Measurements from ENCODE around the gene IPO8. TPM values are rescaled to one million over a fixed set of nuclear protein-coding genes. Genes with fewer than 3 reads are reported as not detected.
A peak's percentile ranks its signal among the peaks of the same experiment; 100 is the strongest.

Gene IPO8
- total RNA-seq: 10 to 100 TPM; 30.4 to 59.2 (median 44.4) TPM
- 10 to 100 TPM; 14.8 to 16.0 TPM for polyA plus RNA-seq
- total RNA-seq: 36.2 reads per million, percentile 64 among the genes with 10 or more reads in this experiment

- ChIA-PET POLR2A (interaction anchor here (0.6 to 1.4 kb wide), 6 partner anchors 11 to 1315 kb away, joined by 3 to 10 read pairs (median 4); partner anchors contain the start of genes CAPRIN2, ERGIC2 and SINHCAF), CTCF (interaction anchor here (0.6 to 2.0 kb wide), 5 partner anchors 9 to 84 kb away, joined by 3 to 8 read pairs (median 4); no protein-coding TSS in a partner anchor)
- ATAC-seq (peak; percentile 97), DNase-seq (peak; percentile 61 to 83 (median 76))
- H3K4me1 Mint-ChIP-seq: peaks cover 27 to 52% (median 45%) of the 10 kb centered on the region in 7 donors
- peaks cover 22 to 28% of the 10 kb centered on the region in 2 donors for H3K4me1 ChIP-seq (ENCODE audit: control insufficient read depth in 2 of 2, insufficient read depth in 2 of 2, low read length in 2 of 2)
- peak within 1 kb of the TSS; percentile 78 for H3K27ac ChIP-seq (ENCODE audit: low read depth, low read length)
- H3K9me3 Mint-ChIP-seq: no peaks in the 10 kb centered on the region
- H3K36me3 Mint-ChIP-seq: peaks cover 0 to 4% (median 0%) of the 10 kb centered on the region in 5 donors
- H3K27ac Mint-ChIP-seq: peak within 1 kb of the TSS; percentile 91 to 98 (median 94)
- H3K9me3 ChIP-seq (ENCODE audit: control insufficient read depth in 2 of 3, low read length in 3 of 3): no peaks in the 10 kb centered on the region
- H3K27me3 Mint-ChIP-seq: peaks cover 0 to 6% (median 4%) of the 10 kb centered on the region in 5 donors
- peak within 1 kb of the TSS; percentile 94 for H3K4me3 ChIP-seq (ENCODE audit: low read length)
- intact Hi-C loops (cut with micrococcal nuclease): loop anchor here (1.0 to 5.0 kb wide), 8 partner anchors 60 to 1982 kb away; partner anchors contain the start of genes ERGIC2 (in 2 of the 2), DDX11 (in 1 of the 2) and DNM1L (in 1 of the 2)
- peaks cover 0 to 9% (median 0%) of the 10 kb centered on the region in 3 experiments for H3K36me3 ChIP-seq (ENCODE audit: control insufficient read depth in 2 of 3, insufficient read depth in 3 of 3, low read length in 3 of 3)
- peak within 1 kb of the TSS; percentile 93 to 100 (median 96) for H3K4me3 Mint-ChIP-seq
- no peaks in the 10 kb centered on the region for H3K27me3 ChIP-seq (ENCODE audit: control insufficient read depth in 2 of 2, insufficient read depth in 2 of 2, low read length in 2 of 2)
Measured at GRCh38 chr12:30695199-30696102, at the start of gene IPO8. IPO8 (minus strand) TSS chr12:30695869; CDS start chr12:30695647, 222 bp downstream.

- Mint-ChIP-seq H3K27me3 (no peaks in the 10 kb centered on the region), H3K27ac (no peak overlapping the region), H3K36me3 (peaks cover 5 to 37% (median 28%) of the 10 kb centered on the region in 5 donors), H3K4me1 (peaks cover 4 to 28% (median 13%) of the 10 kb centered on the region in 7 donors), H3K4me3 (no peak overlapping the region), H3K9me3 (no peaks in the 10 kb centered on the region)
- ChIA-PET CTCF (interaction anchor here (1.0 kb wide), 1 partner anchor 11 kb away, joined by 4 read pairs; the partner anchor contains the start of gene CAPRIN2), POLR2A (interaction anchor here (1.0 to 1.4 kb wide), 2 partner anchors 10 to 11 kb away, joined by 3 read pairs; no protein-coding TSS in a partner anchor)
- no peaks in the 10 kb centered on the region for H3K9me3 ChIP-seq (ENCODE audit: control insufficient read depth in 2 of 3, low read length in 3 of 3)
- no peak for ATAC-seq
- no peak overlapping the region for H3K4me3 ChIP-seq (ENCODE audit: low read length)
- H3K4me1 ChIP-seq (ENCODE audit: control insufficient read depth in 2 of 2, insufficient read depth in 2 of 2, low read length in 2 of 2): no peaks in the 10 kb centered on the region
- no peaks in the 10 kb centered on the region for H3K27me3 ChIP-seq (ENCODE audit: control insufficient read depth in 2 of 2, insufficient read depth in 2 of 2, low read length in 2 of 2)
- DNase-seq: no peak
- H3K27ac ChIP-seq (ENCODE audit: low read depth, low read length): no peak overlapping the region
- intact Hi-C loops (cut with micrococcal nuclease): no loop called here
- H3K36me3 ChIP-seq (ENCODE audit: control insufficient read depth in 2 of 3, insufficient read depth in 3 of 3, low read length in 3 of 3): peaks cover 0 to under 1% (median 0%) of the 10 kb centered on the region in 3 experiments
Measured at GRCh38 chr12:30744321-30744720, 48.7 kb upstream of the IPO8 start.

- H3K27ac ChIP-seq (ENCODE audit: low read depth, low read length): no peak overlapping the region
- Mint-ChIP-seq H3K27ac (no peak overlapping the region), H3K9me3 (peaks cover 0 to 2% (median 0%) of the 10 kb centered on the region in 11 donors), H3K4me3 (no peak overlapping the region), H3K4me1 (peaks cover 0 to 9% (median 5%) of the 10 kb centered on the region in 7 donors), H3K36me3 (peaks cover 11 to 38% (median 30%) of the 10 kb centered on the region in 5 donors), H3K27me3 (no peaks in the 10 kb centered on the region)
- H3K4me1 ChIP-seq (ENCODE audit: control insufficient read depth in 2 of 2, insufficient read depth in 2 of 2, low read length in 2 of 2): no peaks in the 10 kb centered on the region
- intact Hi-C loops (cut with micrococcal nuclease): no loop called here
- no peaks in the 10 kb centered on the region for H3K27me3 ChIP-seq (ENCODE audit: control insufficient read depth in 2 of 2, insufficient read depth in 2 of 2, low read length in 2 of 2)
- ATAC-seq: no peak
- ChIA-PET CTCF (no interaction called here), POLR2A (no interaction called here)
- H3K36me3 ChIP-seq (ENCODE audit: control insufficient read depth in 2 of 3, insufficient read depth in 3 of 3, low read length in 3 of 3): peaks cover 0 to 9% (median 0%) of the 10 kb centered on the region in 3 experiments
- no peak overlapping the region for H3K4me3 ChIP-seq (ENCODE audit: low read length)
- no peak for DNase-seq
- H3K9me3 ChIP-seq (ENCODE audit: control insufficient read depth in 2 of 3, low read length in 3 of 3): no peaks in the 10 kb centered on the region
Measured at GRCh38 chr12:30740274-30740673, 44.6 kb upstream of the IPO8 start.

GRCh38 chr12:30739020-30739419 is 43.4 kb upstream of the IPO8 start:
- H3K9me3 Mint-ChIP-seq: peaks cover 0 to 2% (median 0%) of the 10 kb centered on the region in 11 donors
- H3K4me3 Mint-ChIP-seq: no peak overlapping the region
- no peak for ATAC-seq
- H3K9me3 ChIP-seq (ENCODE audit: control insufficient read depth in 2 of 3, low read length in 3 of 3): no peaks in the 10 kb centered on the region
- peaks cover 0 to 11% (median 5%) of the 10 kb centered on the region in 7 donors for H3K4me1 Mint-ChIP-seq
- H3K27me3 ChIP-seq (ENCODE audit: control insufficient read depth in 2 of 2, insufficient read depth in 2 of 2, low read length in 2 of 2): no peaks in the 10 kb centered on the region
- H3K4me3 ChIP-seq (ENCODE audit: low read length): no peak overlapping the region
- H3K27ac Mint-ChIP-seq: no peak overlapping the region
- H3K36me3 Mint-ChIP-seq: peaks cover 11 to 47% (median 37%) of the 10 kb centered on the region in 5 donors
- intact Hi-C loops (cut with micrococcal nuclease): no loop called here
- POLR2A ChIA-PET: no interaction called here
- CTCF ChIA-PET: no interaction called here
- no peaks in the 10 kb centered on the region for H3K27me3 Mint-ChIP-seq
- peaks cover 0 to 9% (median 0%) of the 10 kb centered on the region in 3 experiments for H3K36me3 ChIP-seq (ENCODE audit: control insufficient read depth in 2 of 3, insufficient read depth in 3 of 3, low read length in 3 of 3)
- no peak for DNase-seq
- no peaks in the 10 kb centered on the region for H3K4me1 ChIP-seq (ENCODE audit: control insufficient read depth in 2 of 2, insufficient read depth in 2 of 2, low read length in 2 of 2)
- H3K27ac ChIP-seq (ENCODE audit: low read depth, low read length): no peak overlapping the region

GRCh38 chr12:30732954-30733637 is 37.4 kb upstream of the IPO8 start:
- Histone ChIP-seq H3K36me3 (ENCODE audit: control insufficient read depth in 2 of 3, insufficient read depth in 3 of 3, low read length in 3 of 3) (peaks cover 0 to 18% (median 5%) of the 10 kb centered on the region in 3 experiments), H3K27me3 (ENCODE audit: control insufficient read depth in 2 of 2, insufficient read depth in 2 of 2, low read length in 2 of 2) (no peaks in the 10 kb centered on the region), H3K27ac (ENCODE audit: low read depth, low read length) (no peak overlapping the region), H3K4me1 (ENCODE audit: control insufficient read depth in 2 of 2, insufficient read depth in 2 of 2, low read length in 2 of 2) (no peaks in the 10 kb centered on the region), H3K9me3 (ENCODE audit: control insufficient read depth in 2 of 3, low read length in 3 of 3) (no peaks in the 10 kb centered on the region), H3K4me3 (ENCODE audit: low read length) (no peak overlapping the region)
- ChIA-PET CTCF (interaction anchor here (0.7 kb wide), 1 partner anchor 20 kb away, joined by 5 read pairs; no protein-coding TSS in a partner anchor), POLR2A (no interaction called here)
- Mint-ChIP-seq H3K4me3 (no peak overlapping the region), H3K4me1 (peaks cover 0 to 14% (median 2%) of the 10 kb centered on the region in 7 donors), H3K36me3 (peaks cover 6 to 65% (median 40%) of the 10 kb centered on the region in 5 donors), H3K27ac (no peak overlapping the region), H3K9me3 (no peaks in the 10 kb centered on the region), H3K27me3 (no peaks in the 10 kb centered on the region)
- intact Hi-C loops (cut with micrococcal nuclease): no loop called here
- no peak for ATAC-seq
- DNase-seq: no peak

- peaks cover 4 to 67% (median 26%) of the 10 kb centered on the region in 5 donors for H3K36me3 Mint-ChIP-seq
- no peak for DNase-seq
- Histone ChIP-seq H3K4me3 (ENCODE audit: low read length) (no peak overlapping the region), H3K9me3 (ENCODE audit: control insufficient read depth in 2 of 3, low read length in 3 of 3) (no peaks in the 10 kb centered on the region), H3K36me3 (ENCODE audit: control insufficient read depth in 2 of 3, insufficient read depth in 3 of 3, low read length in 3 of 3) (peaks cover 0 to 14% (median 5%) of the 10 kb centered on the region in 3 experiments), H3K4me1 (ENCODE audit: control insufficient read depth in 2 of 2, insufficient read depth in 2 of 2, low read length in 2 of 2) (no peaks in the 10 kb centered on the region), H3K27me3 (ENCODE audit: control insufficient read depth in 2 of 2, insufficient read depth in 2 of 2, low read length in 2 of 2) (no peaks in the 10 kb centered on the region), H3K27ac (ENCODE audit: low read depth, low read length) (no peak overlapping the region)
- CTCF ChIA-PET: no interaction called here
- ATAC-seq: no peak
- intact Hi-C loops (cut with micrococcal nuclease): no loop called here
- no peaks in the 10 kb centered on the region for H3K9me3 Mint-ChIP-seq
- H3K27ac Mint-ChIP-seq: no peak overlapping the region
- H3K27me3 Mint-ChIP-seq: no peaks in the 10 kb centered on the region
- no peak overlapping the region for H3K4me3 Mint-ChIP-seq
- H3K4me1 Mint-ChIP-seq: peaks cover 0 to 18% (median 0%) of the 10 kb centered on the region in 7 donors
- POLR2A ChIA-PET: no interaction called here
Measured at GRCh38 chr12:30730011-30730410, 34.3 kb upstream of the IPO8 start.
